Ishikawa (cell line): ENCODE data around the gene TMEM222.

Source experiments
- CEBPB ChIP-seq: IDR thresholded peaks from 2 replicates; pipeline ENCODE4 v1.6.1; 2012
- CREB1 ChIP-seq: IDR thresholded peaks from 2 replicates; pipeline ENCODE4 v1.6.1; 2012; ENCODE audit warnings: low read depth
- EGR1 ChIP-seq: IDR thresholded peaks from 2 replicates; pipeline ENCODE4 v1.6.1; 2012
- EP300 ChIP-seq: IDR thresholded peaks from 2 replicates; pipeline ENCODE4 v1.6.1; 2012; ENCODE audit warnings: borderline replicate concordance
- FOXM1 ChIP-seq: IDR thresholded peaks from 2 replicates; pipeline ENCODE4 v1.6.1; 2012; ENCODE audit warnings: low read depth, borderline replicate concordance
- NFIC ChIP-seq: IDR thresholded peaks from 2 replicates; pipeline ENCODE4 v1.6.1; 2012
- RAD21 ChIP-seq: IDR thresholded peaks from 2 replicates; pipeline ENCODE4 v1.6.1; 2012; ENCODE audit warnings: low read depth
- REST ChIP-seq: IDR thresholded peaks from 2 replicates; pipeline ENCODE4 v1.6.1; 2012; ENCODE audit warnings: low read depth, mild to moderate bottlenecking
- TAF1 ChIP-seq: IDR thresholded peaks from 2 replicates; pipeline ENCODE4 v1.6.1; 2012; ENCODE audit warnings: low read depth, mild to moderate bottlenecking
- TCF12 ChIP-seq: IDR thresholded peaks from 2 replicates; pipeline ENCODE4 v1.6.1; 2012; ENCODE audit warnings: low read depth
- TEAD4 ChIP-seq: IDR thresholded peaks from 2 replicates; pipeline ENCODE4 v1.6.1; 2012
- USF1 ChIP-seq: IDR thresholded peaks from 2 replicates; pipeline ENCODE4 v1.6.1; 2012
- YY1 ChIP-seq: IDR thresholded peaks from 2 replicates; pipeline ENCODE4 v1.6.1; 2012; ENCODE audit warnings: low read depth
- ZBTB7A ChIP-seq: IDR thresholded peaks from 2 replicates; pipeline ENCODE4 v1.6.1; 2012; ENCODE audit warnings: low read depth
- TF ChIP-seq, protein P1 (sequence below): IDR thresholded peaks from 2 replicates; pipeline ENCODE4 v1.6.1; 2012

The TMEM222 gene

DNA sequence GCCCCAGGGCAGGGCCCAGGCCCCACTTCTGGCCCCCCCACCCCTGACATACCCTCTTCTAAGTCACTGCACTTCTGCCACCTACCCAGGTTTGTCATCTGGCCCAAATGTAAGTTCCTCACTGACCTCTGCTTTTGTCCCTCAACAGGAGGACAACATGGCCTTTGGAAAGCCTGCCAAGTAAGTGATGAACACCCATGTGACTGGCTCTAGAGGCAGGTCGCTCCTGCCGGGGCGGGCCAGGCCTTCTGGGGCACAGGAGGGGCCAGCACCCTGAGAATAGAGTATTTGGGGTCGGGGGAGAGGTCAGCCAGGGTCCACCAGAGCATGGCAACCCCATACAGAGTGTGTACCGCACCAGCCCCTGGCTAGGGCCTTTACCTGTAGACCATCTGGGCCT is 10.0 kb downstream of the TMEM222 start:
- no peak for TF ChIP-seq ZBTB7A
- no peak for TF ChIP-seq FOXM1
- TF ChIP-seq EGR1 = no peak
- TF ChIP-seq USF1 = no peak
- TF ChIP-seq TEAD4 = no peak
- TF ChIP-seq EP300 = no peak
- TF ChIP-seq TCF12 = no peak
- TF ChIP-seq NFIC = no peak
- TF ChIP-seq YY1 = no peak
- TF ChIP-seq, protein P1, sequence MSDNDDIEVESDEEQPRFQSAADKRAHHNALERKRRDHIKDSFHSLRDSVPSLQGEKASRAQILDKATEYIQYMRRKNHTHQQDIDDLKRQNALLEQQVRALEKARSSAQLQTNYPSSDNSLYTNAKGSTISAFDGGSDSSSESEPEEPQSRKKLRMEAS = no peak
- no peak for TF ChIP-seq RAD21
- no peak for TF ChIP-seq TAF1

DNA sequence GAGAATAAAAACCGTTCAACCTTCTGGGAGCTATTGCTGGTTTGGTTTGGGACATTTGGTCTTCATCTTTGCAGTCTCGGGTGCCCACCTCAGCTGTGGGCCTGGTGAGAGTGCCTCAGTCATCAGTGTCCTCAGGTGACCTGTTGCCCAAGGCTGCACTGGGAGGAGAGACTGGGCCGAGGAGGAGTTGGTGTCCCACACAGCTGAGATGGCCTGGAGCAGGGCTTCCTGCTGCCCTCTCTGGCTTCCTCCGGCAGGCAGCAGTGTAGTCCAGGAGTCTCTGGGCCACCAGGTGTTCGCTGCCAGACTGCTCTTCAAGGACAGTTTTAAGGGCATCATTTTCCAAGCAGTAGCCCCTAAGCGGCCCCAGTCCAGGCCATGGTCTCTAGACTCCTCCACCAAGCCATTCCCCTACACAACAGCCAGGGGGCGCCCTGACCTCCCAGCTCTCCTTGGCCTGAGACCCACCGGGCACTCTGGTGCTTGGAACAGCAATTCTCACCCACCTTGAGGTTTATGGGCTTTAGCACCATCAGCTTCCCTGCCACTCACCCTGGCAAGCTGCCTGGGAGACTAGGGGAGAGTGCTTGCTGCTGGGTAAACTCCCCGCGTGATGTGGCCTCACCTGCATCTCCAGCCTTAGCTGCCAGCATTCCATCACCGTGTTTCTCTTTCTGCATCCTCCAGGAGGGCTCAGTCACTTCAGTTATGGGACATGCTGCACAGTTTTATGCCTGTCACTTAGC is 10.7 kb downstream of the TMEM222 start:
- TF ChIP-seq REST (no peak), RAD21 (peak; percentile 60), ZBTB7A (no peak), EP300 (no peak)

- TF ChIP-seq EGR1 = no peak
- TF ChIP-seq YY1 = no peak
- no peak for TF ChIP-seq TEAD4
- TF ChIP-seq REST = no peak
- TF ChIP-seq RAD21 = no peak
- no peak for TF ChIP-seq TCF12
- no peak for TF ChIP-seq CREB1
These were observed 11.8 kb downstream of the TMEM222 start for GRCh38 chr1:27333717-27334279.

- TF ChIP-seq USF1 = no peak
These were observed 13.8 kb downstream of the TMEM222 start for GRCh38 chr1:27335506-27336422.

GRCh38 chr1:27336756-27337155 is 14.8 kb downstream of the TMEM222 start:
- TF ChIP-seq CEBPB = no peak
- TF ChIP-seq REST = no peak
- no peak for TF ChIP-seq ZBTB7A
- TF ChIP-seq FOXM1 = no peak
- TF ChIP-seq EP300 = no peak
- no peak for TF ChIP-seq CREB1
- no peak for TF ChIP-seq USF1
- TF ChIP-seq EGR1 = no peak
- no peak for TF ChIP-seq TCF12
- TF ChIP-seq NFIC = no peak
- TF ChIP-seq, protein P1 = no peak
- no peak for TF ChIP-seq TAF1
- TF ChIP-seq YY1 = no peak
- TF ChIP-seq RAD21 = no peak
- no peak for TF ChIP-seq TEAD4
